ENCODE measurements around the gene CNIH2.

CNIH2 gene

GRCh38 chr11:66285250-66285947, 7.4 kb downstream of the CNIH2 start:
- DNase-seq = no peak
- no peak overlapping the region for H3K27ac Mint-ChIP-seq
- H3K36me3 Mint-ChIP-seq = peaks cover 2% of the 10 kb centered on the region
- H3K4me1 Mint-ChIP-seq = peaks cover 58% of the 10 kb centered on the region
- no peak overlapping the region for H3K4me3 Mint-ChIP-seq
- CTCF ChIA-PET = interaction anchor here (1.4 kb wide), 2 partner anchors 15 to 63 kb away, joined by 3 read pairs; no protein-coding TSS in a partner anchor
- H3K27me3 Mint-ChIP-seq = peaks cover 32% of the 10 kb centered on the region
- H3K9me3 Mint-ChIP-seq = no peaks in the 10 kb centered on the region

GRCh38 chr11:66286699-66287098, 8.7 kb downstream of the CNIH2 start:
- peaks cover 37% of the 10 kb centered on the region for H3K27me3 Mint-ChIP-seq
- H3K36me3 Mint-ChIP-seq = peaks cover 2% of the 10 kb centered on the region
- H3K9me3 Mint-ChIP-seq = no peaks in the 10 kb centered on the region
- H3K4me3 Mint-ChIP-seq = peak overlapping the region; percentile 61
- CTCF ChIA-PET = interaction anchor here (0.7 to 1.4 kb wide), 3 partner anchors 25 to 65 kb away, joined by 3 to 4 read pairs (median 3); no protein-coding TSS in a partner anchor
- DNase-seq = no peak
- H3K4me1 Mint-ChIP-seq = peaks cover 60% of the 10 kb centered on the region
- H3K27ac Mint-ChIP-seq = no peak overlapping the region

DNA sequence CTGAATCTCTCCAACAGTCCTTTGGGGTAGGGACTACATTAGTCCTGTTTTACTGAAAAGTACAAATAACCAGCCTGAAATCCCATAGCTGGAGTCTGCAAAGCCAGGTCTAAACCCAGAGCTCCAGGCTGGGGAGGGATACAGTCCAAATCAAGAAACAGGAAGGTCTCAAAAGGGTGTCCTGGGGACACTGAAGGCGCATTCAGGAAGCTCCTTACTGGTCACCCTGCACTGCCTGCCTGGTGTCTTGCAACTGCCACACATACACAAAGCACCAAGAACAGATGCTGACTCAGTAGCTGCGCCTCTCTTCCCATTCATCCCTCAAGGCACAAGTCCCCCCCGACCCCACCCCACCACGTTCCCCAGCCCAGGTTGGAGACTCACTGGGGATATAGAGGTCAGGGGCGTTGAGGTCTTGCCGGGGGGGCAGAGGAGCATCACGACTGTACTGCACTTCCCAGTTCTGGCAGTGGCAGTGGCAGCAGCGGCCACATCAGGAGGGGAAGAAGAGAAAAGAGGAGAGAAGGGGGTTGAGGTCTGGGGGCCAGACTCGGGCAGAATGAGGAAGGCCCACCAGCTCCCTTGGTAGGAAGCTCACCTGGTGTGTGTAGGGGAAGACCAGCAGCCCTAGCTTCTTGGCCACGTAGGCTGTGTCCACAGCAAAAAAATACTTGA, 9.4 kb downstream of the CNIH2 start:
- H3K4me3 Mint-ChIP-seq = peak overlapping the region; percentile 61
- no peak for DNase-seq
- peaks cover 54% of the 10 kb centered on the region for H3K4me1 Mint-ChIP-seq
- peaks cover 33% of the 10 kb centered on the region for H3K27me3 Mint-ChIP-seq
- H3K9me3 Mint-ChIP-seq = no peaks in the 10 kb centered on the region
- H3K27ac Mint-ChIP-seq = no peak overlapping the region
- H3K36me3 Mint-ChIP-seq = peaks cover 2% of the 10 kb centered on the region
- CTCF ChIA-PET = interaction anchor here (1.0 kb wide), 1 partner anchor 64 kb away, joined by 4 read pairs; no protein-coding TSS in a partner anchor

GRCh38 chr11:66287889-66288670, 10.1 kb downstream of the CNIH2 start:
- Mint-ChIP-seq H3K27me3 (peaks cover 38% of the 10 kb centered on the region), H3K36me3 (peaks cover 2% of the 10 kb centered on the region), H3K9me3 (no peaks in the 10 kb centered on the region), H3K4me1 (peaks cover 51% of the 10 kb centered on the region), H3K4me3 (peak overlapping the region; percentile 74), H3K27ac (peak overlapping the region; percentile 85)
- no peak for DNase-seq
- CTCF ChIA-PET = interaction anchor here (0.8 to 2.2 kb wide), 5 partner anchors 29 to 98 kb away, joined by 3 to 7 read pairs (median 4); no protein-coding TSS in a partner anchor

DNA sequence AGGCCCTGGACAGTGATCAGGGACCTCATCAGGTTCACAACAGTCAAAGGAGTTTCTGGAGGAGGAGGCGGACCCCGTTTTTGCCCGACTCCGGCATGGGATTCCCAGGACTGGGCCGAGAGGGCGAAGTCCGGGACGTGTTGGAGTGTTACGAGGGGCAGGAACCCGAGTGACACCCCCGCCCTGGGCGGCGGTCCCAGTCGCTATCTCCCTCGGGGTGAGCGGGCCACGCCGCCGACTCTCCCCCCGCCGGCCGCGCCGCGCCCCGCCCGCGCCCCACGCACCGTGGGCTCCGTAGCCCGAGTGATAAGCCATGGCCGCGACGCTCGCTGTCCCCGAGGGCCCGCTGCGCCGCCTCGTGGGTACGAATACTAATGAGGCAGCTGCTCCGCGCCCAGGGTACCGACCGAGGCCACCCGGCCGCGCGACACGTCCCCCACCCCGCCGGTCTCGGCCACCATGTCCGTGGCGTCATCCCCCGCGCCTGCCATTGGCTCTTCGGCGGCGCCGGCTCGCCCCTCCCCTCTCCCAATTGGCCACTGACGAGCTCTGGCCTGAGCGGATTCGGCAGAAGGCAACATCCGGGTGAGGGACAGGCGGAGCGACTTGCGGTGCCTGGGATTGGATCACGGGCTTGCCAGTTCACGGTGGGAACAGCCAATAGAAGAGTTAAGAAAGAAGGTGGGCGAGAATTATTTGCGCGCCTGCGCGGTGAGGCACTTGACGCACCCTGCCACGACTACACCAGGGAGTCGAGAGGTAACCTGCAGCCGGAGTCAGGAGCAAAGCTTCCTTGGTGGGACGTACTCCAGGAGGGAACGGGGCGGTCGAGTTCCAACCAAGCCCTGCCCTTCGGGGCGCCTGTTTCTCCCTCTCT, 10.9 kb downstream of the CNIH2 start, which contains the start of gene YIF1A:
Gene YIF1A, minus strand, starts transcription at position 473 of the 877 bp plus-strand sequence. Its CDS starts 158 bp downstream, at position 315.
- H3K9me3 Mint-ChIP-seq = no peaks in the 10 kb centered on the region
- H3K4me3 Mint-ChIP-seq = peak within 1 kb of the TSS; percentile 74
- peak within 1 kb of the TSS; percentile 95 for H3K27ac Mint-ChIP-seq
- H3K27me3 Mint-ChIP-seq = peaks cover 46% of the 10 kb centered on the region
- H3K4me1 Mint-ChIP-seq = peaks cover 48% of the 10 kb centered on the region
- DNase-seq = peak; percentile 99
- CTCF ChIA-PET = interaction anchor here (0.8 to 2.2 kb wide), 8 partner anchors 23 to 141 kb away, joined by 3 to 7 read pairs (median 4); no protein-coding TSS in a partner anchor
- peaks cover 2% of the 10 kb centered on the region for H3K36me3 Mint-ChIP-seq

DNA sequence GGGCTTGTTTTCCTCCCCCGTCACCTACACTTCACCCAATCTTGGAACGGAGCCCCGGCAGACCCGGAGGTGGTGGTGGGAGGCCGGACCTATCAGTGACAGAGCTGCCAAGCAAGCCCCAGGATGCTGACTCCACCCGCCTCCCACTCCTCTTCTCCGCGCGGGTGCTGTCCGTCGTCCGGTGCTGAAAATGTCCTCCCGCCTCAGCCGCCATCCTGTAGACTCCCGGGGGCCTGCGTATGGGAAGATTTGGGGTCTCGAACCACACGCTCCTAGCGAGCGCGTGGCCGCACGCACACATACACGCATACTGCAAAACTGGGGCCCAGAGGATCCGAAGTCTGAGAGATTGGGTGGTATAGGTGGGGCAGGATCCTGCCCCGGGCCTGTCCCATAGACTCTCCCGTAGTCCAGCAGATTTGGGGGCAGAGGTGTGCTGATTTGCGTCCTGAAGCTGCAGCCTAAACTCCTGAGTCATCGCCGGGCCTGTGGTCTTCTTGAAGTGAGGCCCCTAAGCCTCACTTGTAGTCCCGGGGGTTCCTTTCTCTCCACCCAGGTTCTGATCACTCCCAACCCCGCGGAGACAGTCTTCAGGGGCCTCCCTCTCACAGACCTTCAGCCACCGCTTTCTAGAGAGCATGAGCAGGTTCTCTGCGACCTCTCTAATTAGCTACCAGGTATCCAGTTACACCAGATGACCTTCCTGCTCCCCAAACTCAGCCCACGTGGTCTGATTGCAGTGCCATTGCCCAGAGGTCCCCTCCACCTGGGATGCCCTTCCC, 11.8 kb downstream of the CNIH2 start:
- Mint-ChIP-seq H3K27ac (peak overlapping the region; percentile 95), H3K4me3 (peak overlapping the region; percentile 74)

DNA sequence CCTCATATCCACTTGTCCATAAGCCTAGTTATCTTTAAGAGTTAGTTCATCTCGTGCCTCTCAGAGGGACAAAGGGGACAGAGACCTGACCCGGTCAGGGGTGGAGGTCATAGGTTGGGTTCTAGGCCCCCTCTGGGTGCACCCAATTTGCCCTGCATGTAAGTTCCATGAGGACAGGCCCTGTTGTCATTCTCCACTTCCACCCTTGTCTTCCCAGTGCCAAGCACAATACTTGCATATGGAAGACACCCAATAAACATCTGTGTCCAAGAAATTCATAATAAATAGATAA, 12.3 kb downstream of the CNIH2 start:
- no peak for DNase-seq
- peak overlapping the region; percentile 74 for H3K4me3 Mint-ChIP-seq
- CTCF ChIA-PET = interaction anchor here (1.6 kb wide), 1 partner anchor 21 kb away, joined by 4 read pairs; no protein-coding TSS in a partner anchor
- peaks cover 48% of the 10 kb centered on the region for H3K4me1 Mint-ChIP-seq
- H3K27me3 Mint-ChIP-seq = peaks cover 53% of the 10 kb centered on the region
- no peaks in the 10 kb centered on the region for H3K36me3 Mint-ChIP-seq
- no peak overlapping the region for H3K27ac Mint-ChIP-seq
- no peaks in the 10 kb centered on the region for H3K9me3 Mint-ChIP-seq

More for the DNA sequence above, 11.8 kb downstream of the CNIH2 start:
- peaks cover 53% of the 10 kb centered on the region for H3K27me3 Mint-ChIP-seq
- DNase-seq = peak; percentile 91
- CTCF ChIA-PET = interaction anchor here (1.0 to 2.2 kb wide), 8 partner anchors 22 to 140 kb away, joined by 3 to 7 read pairs (median 4); no protein-coding TSS in a partner anchor
- H3K9me3 Mint-ChIP-seq = no peaks in the 10 kb centered on the region
- no peaks in the 10 kb centered on the region for H3K36me3 Mint-ChIP-seq
- H3K4me1 Mint-ChIP-seq = peaks cover 48% of the 10 kb centered on the region

DNA sequence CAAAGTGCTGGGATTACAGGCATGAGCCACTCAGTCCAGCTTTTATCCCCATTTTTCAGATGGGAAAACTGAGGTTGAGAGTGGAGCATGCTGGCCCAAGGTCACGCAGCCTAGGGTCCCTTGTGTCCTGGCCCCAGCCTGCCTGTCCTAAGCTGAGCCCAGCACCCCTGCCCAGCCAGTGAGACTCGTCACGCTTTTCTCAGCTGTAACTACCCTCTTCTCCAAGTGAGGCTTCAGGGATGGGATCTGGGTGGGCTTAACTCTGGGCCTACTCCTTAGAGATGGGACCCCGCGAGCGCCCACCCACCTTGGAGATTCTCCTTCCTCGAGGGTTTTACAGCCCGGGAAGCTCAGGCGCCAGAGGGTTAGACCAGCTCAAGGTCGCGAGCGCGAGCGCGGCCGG, 13.3 kb downstream of the CNIH2 start:
- Mint-ChIP-seq H3K27me3 (peaks cover 62% of the 10 kb centered on the region), H3K9me3 (no peaks in the 10 kb centered on the region), H3K4me3 (no peak overlapping the region), H3K27ac (no peak overlapping the region), H3K36me3 (no peaks in the 10 kb centered on the region), H3K4me1 (peaks cover 48% of the 10 kb centered on the region)
- DNase-seq = no peak
- CTCF ChIA-PET = interaction anchor here (0.7 to 1.6 kb wide), 4 partner anchors 9 to 21 kb away, joined by 3 to 4 read pairs (median 4); no protein-coding TSS in a partner anchor

DNA sequence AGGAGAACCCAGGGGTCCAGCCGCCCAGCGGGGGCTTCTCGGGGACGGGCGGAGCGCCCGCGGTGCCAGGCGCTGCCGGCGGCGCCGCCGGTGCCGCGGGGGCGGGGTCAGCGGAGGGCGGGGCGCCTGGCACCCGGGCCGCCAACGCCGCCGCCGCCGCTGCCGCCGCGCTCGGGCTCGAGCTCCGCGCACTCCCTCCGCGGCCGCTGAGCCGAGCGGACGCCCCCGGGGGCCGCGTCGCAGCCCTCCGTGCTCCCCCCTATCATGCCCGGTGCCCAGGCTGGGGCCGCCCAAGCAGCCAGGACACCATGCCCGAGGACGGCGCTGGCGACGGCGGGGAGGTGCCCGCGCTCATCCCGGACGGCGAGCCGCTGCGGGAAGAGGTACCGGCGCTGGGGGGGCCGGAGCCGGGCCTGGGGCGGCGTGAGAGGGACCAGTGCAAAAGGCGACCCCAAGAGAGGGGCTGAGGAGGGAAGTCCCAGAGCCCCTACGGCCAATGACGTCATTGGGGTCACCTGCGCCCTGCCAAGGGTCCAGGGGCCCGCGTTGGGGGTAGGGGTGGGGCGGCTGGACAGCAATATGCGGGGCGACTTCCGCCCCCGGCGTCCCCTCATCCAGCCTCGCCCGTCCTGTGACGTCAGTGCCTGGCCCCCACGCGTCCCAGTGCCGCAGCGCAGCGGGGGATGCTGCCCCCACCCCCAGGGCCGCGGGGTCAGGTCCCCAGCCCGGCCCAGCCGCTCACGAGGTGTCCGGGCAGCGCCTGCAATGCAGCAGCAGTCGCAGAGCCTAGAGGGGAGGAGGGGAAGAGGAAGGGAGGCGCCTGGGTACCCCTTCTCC, 13.9 kb downstream of the CNIH2 start, which contains the start of gene TMEM151A:
Gene TMEM151A, plus strand, starts transcription at position 189 of the 837 bp plus-strand sequence. Its CDS starts 120 bp downstream, at position 309.
- peaks cover 67% of the 10 kb centered on the region for H3K27me3 Mint-ChIP-seq
- H3K36me3 Mint-ChIP-seq = no peaks in the 10 kb centered on the region
- no peaks in the 10 kb centered on the region for H3K9me3 Mint-ChIP-seq
- peak within 1 kb of the TSS; percentile 74 for H3K4me3 Mint-ChIP-seq
- H3K27ac Mint-ChIP-seq = peak within 1 kb of the TSS; percentile 67
- DNase-seq = no peak
- peaks cover 42% of the 10 kb centered on the region for H3K4me1 Mint-ChIP-seq
- CTCF ChIA-PET = interaction anchor here (1.3 to 1.6 kb wide), 3 partner anchors 9 to 19 kb away, joined by 3 to 4 read pairs (median 4); no protein-coding TSS in a partner anchor

DNA sequence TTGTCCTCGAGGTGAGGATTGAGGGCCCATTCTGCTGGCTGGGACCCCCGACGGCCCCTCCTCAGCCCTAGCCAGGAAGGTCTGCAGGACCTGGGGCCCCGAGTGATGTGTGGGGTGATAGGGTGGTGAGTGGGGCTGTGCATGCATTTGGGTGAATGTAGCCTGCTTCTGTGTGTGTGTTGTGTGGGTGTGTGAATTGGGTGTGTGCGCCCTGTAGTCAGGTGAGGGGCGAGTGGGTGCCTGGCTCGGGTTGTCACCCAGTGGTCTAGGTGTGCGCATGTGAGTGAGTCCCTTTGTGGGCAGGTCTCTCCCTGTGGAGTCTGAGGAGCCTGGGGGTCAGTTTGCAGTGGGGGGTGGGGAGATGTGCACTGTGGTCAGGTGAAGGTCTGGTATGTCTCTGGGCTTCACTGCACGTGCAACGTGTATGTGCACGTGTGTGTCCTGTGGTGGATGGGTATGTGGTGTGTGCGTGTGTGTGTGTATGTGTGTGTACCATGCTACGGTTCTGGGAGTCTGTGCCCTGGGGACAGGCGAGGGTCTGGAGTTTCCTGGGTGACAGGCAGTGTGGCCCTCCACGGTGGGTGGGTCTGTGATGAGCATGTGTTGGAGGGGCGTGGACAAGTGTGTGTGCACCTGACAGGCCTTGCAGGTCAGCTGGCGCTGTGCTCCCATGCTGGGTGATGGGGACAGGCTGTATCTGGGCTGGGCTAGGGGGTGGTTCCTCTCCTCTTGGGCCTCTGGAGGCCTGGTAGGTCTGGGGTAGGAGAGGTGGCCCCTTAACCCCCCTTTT, 14.8 kb downstream of the CNIH2 start:
- H3K9me3 Mint-ChIP-seq = no peaks in the 10 kb centered on the region
- peaks cover 75% of the 10 kb centered on the region for H3K27me3 Mint-ChIP-seq
- CTCF ChIA-PET = no interaction called here
- H3K36me3 Mint-ChIP-seq = no peaks in the 10 kb centered on the region
- H3K4me3 Mint-ChIP-seq = peak overlapping the region; percentile 26
- peak overlapping the region; percentile 46 for H3K27ac Mint-ChIP-seq
- peaks cover 35% of the 10 kb centered on the region for H3K4me1 Mint-ChIP-seq
- no peak for DNase-seq

- no peaks in the 10 kb centered on the region for H3K9me3 Mint-ChIP-seq
- no peak overlapping the region for H3K4me3 Mint-ChIP-seq
- peaks cover 75% of the 10 kb centered on the region for H3K27me3 Mint-ChIP-seq
- CTCF ChIA-PET = no interaction called here
- DNase-seq = no peak
- H3K27ac Mint-ChIP-seq = no peak overlapping the region
- peaks cover 30% of the 10 kb centered on the region for H3K4me1 Mint-ChIP-seq
- no peaks in the 10 kb centered on the region for H3K36me3 Mint-ChIP-seq
Observed at GRCh38 chr11:66293352-66293751, 15.4 kb downstream of the CNIH2 start.

Measured in activated naive CD4-positive, alpha-beta T cell treated with anti-CD3 and anti-CD28 coated beads, Interleukin-2, amount 10 ng/mL, durations not matched to agents 7 days and 5 days (primary cell).